Thyroid gland (tissue), 4 donors: ENCODE results near the gene LYPD3. TPM values are rescaled to one million over a fixed set of nuclear protein-coding genes. Genes with fewer than 3 reads are reported as not detected.

Source experiments
- DNase-seq, 2 donors: peaks; one replicate each; pipeline ENCODE4 v3.0.0-alpha.2; 2019
- H3K27ac ChIP-seq, 3 donors: fragments of 200-600 bp; sonication (generic); 1 replicate in 2 of 3; 2 replicates in 1 of 3; pipeline ENCODE4 v1.5.1; 2016 to 2019; ENCODE audit warnings: mild to moderate bottlenecking in 1 of 3, moderate library complexity in 1 of 3
- H3K27me3 ChIP-seq: fragments of 200-600 bp; sonication (generic); one replicate; pipeline ENCODE4 v1.5.1; 2019
- H3K36me3 ChIP-seq, 2 donors: fragments of 200-600 bp; sonication (generic); one replicate each; pipeline ENCODE4 v1.5.1; 2016 to 2019
- H3K4me1 ChIP-seq, 2 donors: fragments of 200-600 bp; sonication (generic); one replicate each; pipeline ENCODE4 v1.5.1; 2017 to 2019
- H3K4me3 ChIP-seq, 3 donors: fragments of 200-600 bp; sonication (generic); replicated peaks in 1 of 3; 1 replicate in 2 of 3; 2 replicates in 1 of 3; pipeline ENCODE4 v1.5.1; 2016; ENCODE audit warnings: mild to moderate bottlenecking in 1 of 3
- H3K9me3 ChIP-seq: fragments of 200-600 bp; sonication (generic); one replicate; pipeline ENCODE4 v1.5.1; 2017
- CTCF ChIP-seq, 6 experiments: fragments of 200-600 bp in 3 of 6; fragments of 450-650 bp in 3 of 6; sonication (generic) in 3 of 6; IDR thresholded peaks; one replicate each; pipeline ENCODE4 v1.5.1; 2016 to 2019; ENCODE audit warnings: antibody characterized with exemption in 6 of 6, mild to moderate bottlenecking in 2 of 6, inconsistent platforms in 1 of 6, moderate library complexity in 1 of 6
- POLR2A ChIP-seq, 2 donors: fragments of 450-650 bp; IDR thresholded peaks; one replicate each; pipeline ENCODE4 v1.6.1; 2017; ENCODE audit warnings: antibody characterized with exemption in 2 of 2, mild to moderate bottlenecking in 2 of 2, moderate library complexity in 1 of 2
- WGBS, 2 donors: methylation state at CpG; one replicate each; pipeline ENCODE4 v1.1.5; 2017; 5-methylcytosine and 5-hydroxymethylcytosine counted together
- intact Hi-C: fragments of 100-400 bp; cut with DNase I; formaldehyde crosslinking; loops from one replicate; pipeline ENCODE4 v1.15.1; 2023
- total RNA-seq, 4 donors: library from RNA; depleted of rRNA; stranded (reverse); fragments of >200 nt; gene quantifications; one replicate each; pipeline ENCODE4 v1.2.3, GENCODE V29; 2016

Gene LYPD3
- total RNA-seq, 4 donors from 2014 or later = 0.78 TPM; not detected in 3

- H3K36me3 ChIP-seq = no peaks in the 10 kb centered on the region
- H3K27me3 ChIP-seq = no peaks in the 10 kb centered on the region
- no peak overlapping the region for H3K4me3 ChIP-seq
- DNase-seq = no peak
- TF ChIP-seq POLR2A (IDR thresholded peaks at IDR 0.05) (no peak), CTCF (IDR thresholded peaks at IDR 0.05) (no peak)
- intact Hi-C loops = no loop called here
- no peak overlapping the region for H3K27ac ChIP-seq
- no peaks in the 10 kb centered on the region for H3K9me3 ChIP-seq
- WGBS, 2 donors = 66 to 75% methylated on average over 4 of the region's 4 CpGs
- H3K4me1 ChIP-seq = no peaks in the 10 kb centered on the region
Measured at GRCh38 chr19:43416951-43417623, 48.3 kb downstream of the LYPD3 start.

- intact Hi-C loops = no loop called here
- Histone ChIP-seq H3K4me1 (no peaks in the 10 kb centered on the region), H3K36me3 (no peaks in the 10 kb centered on the region), H3K27me3 (no peaks in the 10 kb centered on the region), H3K9me3 (no peaks in the 10 kb centered on the region), H3K4me3 (no peak within 1 kb of the TSS), H3K27ac (no peak within 1 kb of the TSS)
- no peak for DNase-seq
- WGBS, 2 donors = 96 to 97% methylated on average over 21 of the region's 21 CpGs
- no peak for TF ChIP-seq POLR2A (IDR thresholded peaks at IDR 0.05)
- TF ChIP-seq CTCF (IDR thresholded peaks at IDR 0.05) = no peak
Measured at GRCh38 chr19:43414554-43414953, 50.9 kb downstream of the LYPD3 start, which contains the start of gene TEX101. TEX101 (plus strand) TSS chr19:43414890; CDS start chr19:43415920, 1,030 bp downstream.

- H3K27ac ChIP-seq = no peak overlapping the region
- H3K36me3 ChIP-seq = no peaks in the 10 kb centered on the region
- no peaks in the 10 kb centered on the region for H3K4me1 ChIP-seq
- no peak for DNase-seq
- H3K9me3 ChIP-seq = no peaks in the 10 kb centered on the region
- WGBS, 2 donors = 68 to 79% methylated on average over 6 of the region's 6 CpGs
- H3K4me3 ChIP-seq = no peak overlapping the region
- no peaks in the 10 kb centered on the region for H3K27me3 ChIP-seq
- no peak for TF ChIP-seq POLR2A (IDR thresholded peaks at IDR 0.05)
- TF ChIP-seq CTCF (IDR thresholded peaks at IDR 0.05) = no peak
- intact Hi-C loops = no loop called here
Measured at GRCh38 chr19:43412441-43412840, 53.0 kb downstream of the LYPD3 start.

Other genes starting within 250 kb of the LYPD3 start
- not detected for gene PSG9, start 196.1 kb downstream of the LYPD3 start, total RNA-seq
- 1 to 10 TPM in 1 of 4 donors, under 1 TPM in 2, not detected in 1; 0.29 to 1.9 (median 0.59) TPM for gene CD177, start 111.9 kb downstream of the LYPD3 start, total RNA-seq
- under 1 TPM in 1 of 4 donors, not detected in 3; 0.81 TPM for gene TEX101, start 50.7 kb downstream of the LYPD3 start, total RNA-seq
- gene PHLDB3, start 39.1 kb upstream of the LYPD3 start, total RNA-seq = 10 to 100 TPM in 1 of 4 donors, 1 to 10 TPM in 3; 4.4 to 19.6 (median 7.4) TPM
- gene ETHE1, start 61.6 kb upstream of the LYPD3 start, total RNA-seq = 10 to 100 TPM; 22.4 to 61.9 (median 32.5) TPM
- 1 to 10 TPM in 1 of 4 donors, not detected in 3; 1.4 TPM for gene ZNF575, start 67.6 kb upstream of the LYPD3 start, total RNA-seq
- 10 to 100 TPM; 29.6 to 38.8 (median 31.3) TPM for gene XRCC1, start 109.9 kb upstream of the LYPD3 start, total RNA-seq
- gene PINLYP, start 110.2 kb upstream of the LYPD3 start, total RNA-seq = 10 to 100 TPM; 11.8 to 19.3 (median 13.2) TPM
- 10 to 100 TPM; 18.0 to 33.5 (median 23.5) TPM for gene IRGQ, start 130.5 kb upstream of the LYPD3 start, total RNA-seq
- 10 to 100 TPM; 15.7 to 23.5 (median 17.9) TPM for gene ZNF576, start 131.0 kb upstream of the LYPD3 start, total RNA-seq
- 1 to 10 TPM in 1 of 4 donors, under 1 TPM in 2, not detected in 1; 0.27 to 1.5 (median 0.59) TPM for gene SRRM5, start 146.5 kb upstream of the LYPD3 start, total RNA-seq
- 10 to 100 TPM; 28.9 to 61.5 (median 33.5) TPM for gene ZNF428, start 154.0 kb upstream of the LYPD3 start, total RNA-seq
- gene CADM4, start 174.2 kb upstream of the LYPD3 start, total RNA-seq = 10 to 100 TPM in 1 of 4 donors, 1 to 10 TPM in 3; 2.3 to 11.9 (median 3.4) TPM
- gene PLAUR, start 204.6 kb upstream of the LYPD3 start, total RNA-seq = 10 to 100 TPM in 1 of 4 donors, 1 to 10 TPM in 3; 2.4 to 21.1 (median 4.5) TPM